ENCODE data around the gene PPCDC.

PPCDC gene

DNA sequence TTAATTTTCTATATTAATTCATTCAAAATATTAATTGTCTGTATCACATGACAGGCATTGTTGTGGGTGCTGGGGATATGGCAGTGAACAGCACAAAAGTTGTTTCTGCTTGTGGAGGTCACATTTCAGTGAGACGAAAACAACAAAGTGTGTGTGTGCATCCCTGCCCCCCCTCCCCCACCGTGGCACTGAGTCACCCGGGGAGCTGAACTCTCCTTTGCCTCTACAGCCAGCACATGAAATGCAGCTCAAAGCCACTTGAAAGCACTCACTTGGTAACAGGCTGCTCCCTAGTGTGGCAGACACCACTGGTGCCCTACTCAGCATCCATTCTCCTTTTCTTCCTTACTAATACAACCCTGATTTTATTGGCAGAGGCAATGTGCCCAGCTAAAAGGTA lies 44.9 kb upstream of the PPCDC start:
- Histone ChIP-seq H3K4me3 (ENCODE audit: low read length in 2 of 2) (no peak overlapping the region), H4K8ac (ENCODE audit: low read depth, low read length) (no peak overlapping the region), H3K4ac (ENCODE audit: low read length) (no peak overlapping the region), H3K27me3 (ENCODE audit: control insufficient read depth in 3 of 3, insufficient read depth in 3 of 3, low read depth in 1 of 3, low read length in 3 of 3) (peaks cover 0 to 3% (median 0%) of the 10 kb centered on the region in 3 experiments), H3K14ac (ENCODE audit: low read length) (no peak overlapping the region), H4K91ac (ENCODE audit: low read depth, low read length, poor library complexity) (no peak overlapping the region), H3K23ac (ENCODE audit: low read depth, low read length, poor library complexity) (no peak overlapping the region), H3K27ac (replicated peaks; ENCODE audit: low read length) (no peak overlapping the region), H3K79me1 (ENCODE audit: low read depth, low read length) (no peaks in the 10 kb centered on the region), H2BK120ac (ENCODE audit: low read depth, low read length) (no peak overlapping the region), H2AFZ (ENCODE audit: low read length) (no peak overlapping the region), H2BK15ac (ENCODE audit: low read length) (no peak overlapping the region), H3K36me3 (replicated peaks in 1 of 2; ENCODE audit: control insufficient read depth in 2 of 2, insufficient read depth in 2 of 2, low read length in 2 of 2) (no peaks in the 10 kb centered on the region), H3K4me2 (ENCODE audit: insufficient read depth, low read length, poor library complexity, severe bottlenecking) (no peak overlapping the region), H2BK12ac (ENCODE audit: low read length) (no peak overlapping the region), H3K9ac (ENCODE audit: low read depth, low read length, poor library complexity) (no peak overlapping the region), H3K4me1 (ENCODE audit: control insufficient read depth in 2 of 2, insufficient read depth in 1 of 2, low read depth in 1 of 2, low read length in 2 of 2) (no peaks in the 10 kb centered on the region), H2BK5ac (ENCODE audit: low read length) (no peak overlapping the region), H3K18ac (ENCODE audit: low read length) (peak overlapping the region; percentile 45), H2AK5ac (ENCODE audit: low read depth, low read length) (no peak overlapping the region), H3K9me3 (replicated peaks in 1 of 2; ENCODE audit: control insufficient read depth in 2 of 2, insufficient read depth in 1 of 2, low read depth in 1 of 2, low read length in 2 of 2) (no peaks in the 10 kb centered on the region)
- DNase-seq (ENCODE audit: low spot score) = no peak
- no CpG with 5 or more reads among the region's 3 CpGs for WGBS, 2 donors (ENCODE audit: extremely low coverage in 2 of 2, insufficient read length in 2 of 2, insufficient replicate concordance in 1 of 2)

DNA sequence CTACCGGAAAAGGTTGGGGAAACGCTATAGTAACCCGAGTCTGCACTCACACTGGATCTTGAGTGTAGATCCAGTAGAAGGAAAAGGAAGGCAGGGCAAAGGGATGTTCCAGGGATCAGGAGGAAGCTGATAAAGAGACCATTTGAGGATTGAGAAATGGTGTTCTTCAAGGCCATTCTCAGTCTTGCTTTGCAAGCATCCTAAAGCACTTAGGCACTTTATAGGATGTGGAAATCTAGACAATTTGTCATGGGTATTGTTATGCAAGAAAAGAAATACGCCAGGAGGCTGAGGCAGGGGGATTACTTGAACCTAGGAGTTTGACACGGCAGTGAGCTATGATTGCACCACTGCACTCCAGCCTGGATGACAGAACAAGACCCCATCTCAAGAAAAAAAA lies 41.2 kb upstream of the PPCDC start:
- peaks cover 0 to 3% of the 10 kb centered on the region in 2 donors for H3K4me1 ChIP-seq (ENCODE audit: control insufficient read depth in 2 of 2, insufficient read depth in 1 of 2, low read depth in 1 of 2, low read length in 2 of 2)
- H3K23ac ChIP-seq (ENCODE audit: low read depth, low read length, poor library complexity) = no peak overlapping the region
- no peak overlapping the region for H2AFZ ChIP-seq (ENCODE audit: low read length)
- H2BK120ac ChIP-seq (ENCODE audit: low read depth, low read length) = no peak overlapping the region
- no peak overlapping the region for H3K9ac ChIP-seq (ENCODE audit: low read depth, low read length, poor library complexity)
- H2BK5ac ChIP-seq (ENCODE audit: low read length) = no peak overlapping the region
- H3K27ac ChIP-seq (replicated peaks; ENCODE audit: low read length) = no peak overlapping the region
- H3K36me3 ChIP-seq (replicated peaks in 1 of 2; ENCODE audit: control insufficient read depth in 2 of 2, insufficient read depth in 2 of 2, low read length in 2 of 2) = no peaks in the 10 kb centered on the region
- H2AK5ac ChIP-seq (ENCODE audit: low read depth, low read length) = no peak overlapping the region
- H3K27me3 ChIP-seq (ENCODE audit: control insufficient read depth in 3 of 3, insufficient read depth in 3 of 3, low read depth in 1 of 3, low read length in 3 of 3) = peaks cover 0 to 13% (median 0%) of the 10 kb centered on the region in 3 experiments
- H3K9me3 ChIP-seq (replicated peaks in 1 of 2; ENCODE audit: control insufficient read depth in 2 of 2, insufficient read depth in 1 of 2, low read depth in 1 of 2, low read length in 2 of 2) = no peaks in the 10 kb centered on the region
- H3K14ac ChIP-seq (ENCODE audit: low read length) = no peak overlapping the region
- H2BK15ac ChIP-seq (ENCODE audit: low read length) = no peak overlapping the region
- no CpG with 5 or more reads among the region's 5 CpGs for WGBS, 2 donors (ENCODE audit: extremely low coverage in 2 of 2, insufficient read length in 2 of 2, insufficient replicate concordance in 1 of 2)
- H2BK12ac ChIP-seq (ENCODE audit: low read length) = no peak overlapping the region
- H3K4me2 ChIP-seq (ENCODE audit: insufficient read depth, low read length, poor library complexity, severe bottlenecking) = no peak overlapping the region
- no peak overlapping the region for H4K91ac ChIP-seq (ENCODE audit: low read depth, low read length, poor library complexity)
- no peak overlapping the region for H4K8ac ChIP-seq (ENCODE audit: low read depth, low read length)
- H3K79me1 ChIP-seq (ENCODE audit: low read depth, low read length) = no peaks in the 10 kb centered on the region
- no peak overlapping the region for H3K4me3 ChIP-seq (ENCODE audit: low read length in 2 of 2)
- no peak overlapping the region for H3K18ac ChIP-seq (ENCODE audit: low read length)
- DNase-seq (ENCODE audit: low spot score) = no peak
- H3K4ac ChIP-seq (ENCODE audit: low read length) = no peak overlapping the region

- H3K4me1 ChIP-seq (ENCODE audit: control insufficient read depth in 2 of 2, insufficient read depth in 1 of 2, low read depth in 1 of 2, low read length in 2 of 2) = peaks cover 0 to 3% of the 10 kb centered on the region in 2 donors
- no peak overlapping the region for H3K4me3 ChIP-seq (ENCODE audit: low read length in 2 of 2)
- H3K36me3 ChIP-seq (replicated peaks in 1 of 2; ENCODE audit: control insufficient read depth in 2 of 2, insufficient read depth in 2 of 2, low read length in 2 of 2) = no peaks in the 10 kb centered on the region
- H4K8ac ChIP-seq (ENCODE audit: low read depth, low read length) = no peak overlapping the region
- H3K27me3 ChIP-seq (ENCODE audit: control insufficient read depth in 3 of 3, insufficient read depth in 3 of 3, low read depth in 1 of 3, low read length in 3 of 3) = peaks cover 0 to 13% (median 0%) of the 10 kb centered on the region in 3 experiments
- H3K4ac ChIP-seq (ENCODE audit: low read length) = no peak overlapping the region
- H3K9ac ChIP-seq (ENCODE audit: low read depth, low read length, poor library complexity) = no peak overlapping the region
- no peak overlapping the region for H3K4me2 ChIP-seq (ENCODE audit: insufficient read depth, low read length, poor library complexity, severe bottlenecking)
- WGBS, 2 donors (ENCODE audit: extremely low coverage in 2 of 2, insufficient read length in 2 of 2, insufficient replicate concordance in 1 of 2) = no CpG with 5 or more reads among the region's 4 CpGs
- no peak overlapping the region for H2BK5ac ChIP-seq (ENCODE audit: low read length)
- no peak for DNase-seq (ENCODE audit: low spot score)
- no peak overlapping the region for H2BK12ac ChIP-seq (ENCODE audit: low read length)
- H2AK5ac ChIP-seq (ENCODE audit: low read depth, low read length) = no peak overlapping the region
- no peak overlapping the region for H3K27ac ChIP-seq (replicated peaks; ENCODE audit: low read length)
- no peak overlapping the region for H4K91ac ChIP-seq (ENCODE audit: low read depth, low read length, poor library complexity)
- no peaks in the 10 kb centered on the region for H3K9me3 ChIP-seq (replicated peaks in 1 of 2; ENCODE audit: control insufficient read depth in 2 of 2, insufficient read depth in 1 of 2, low read depth in 1 of 2, low read length in 2 of 2)
- H3K79me1 ChIP-seq (ENCODE audit: low read depth, low read length) = no peaks in the 10 kb centered on the region
- no peak overlapping the region for H3K23ac ChIP-seq (ENCODE audit: low read depth, low read length, poor library complexity)
- H2BK120ac ChIP-seq (ENCODE audit: low read depth, low read length) = no peak overlapping the region
- H2AFZ ChIP-seq (ENCODE audit: low read length) = no peak overlapping the region
- H2BK15ac ChIP-seq (ENCODE audit: low read length) = no peak overlapping the region
- H3K18ac ChIP-seq (ENCODE audit: low read length) = no peak overlapping the region
- H3K14ac ChIP-seq (ENCODE audit: low read length) = no peak overlapping the region
Measured at GRCh38 chr15:74983725-74984231, 39.6 kb upstream of the PPCDC start.

DNA sequence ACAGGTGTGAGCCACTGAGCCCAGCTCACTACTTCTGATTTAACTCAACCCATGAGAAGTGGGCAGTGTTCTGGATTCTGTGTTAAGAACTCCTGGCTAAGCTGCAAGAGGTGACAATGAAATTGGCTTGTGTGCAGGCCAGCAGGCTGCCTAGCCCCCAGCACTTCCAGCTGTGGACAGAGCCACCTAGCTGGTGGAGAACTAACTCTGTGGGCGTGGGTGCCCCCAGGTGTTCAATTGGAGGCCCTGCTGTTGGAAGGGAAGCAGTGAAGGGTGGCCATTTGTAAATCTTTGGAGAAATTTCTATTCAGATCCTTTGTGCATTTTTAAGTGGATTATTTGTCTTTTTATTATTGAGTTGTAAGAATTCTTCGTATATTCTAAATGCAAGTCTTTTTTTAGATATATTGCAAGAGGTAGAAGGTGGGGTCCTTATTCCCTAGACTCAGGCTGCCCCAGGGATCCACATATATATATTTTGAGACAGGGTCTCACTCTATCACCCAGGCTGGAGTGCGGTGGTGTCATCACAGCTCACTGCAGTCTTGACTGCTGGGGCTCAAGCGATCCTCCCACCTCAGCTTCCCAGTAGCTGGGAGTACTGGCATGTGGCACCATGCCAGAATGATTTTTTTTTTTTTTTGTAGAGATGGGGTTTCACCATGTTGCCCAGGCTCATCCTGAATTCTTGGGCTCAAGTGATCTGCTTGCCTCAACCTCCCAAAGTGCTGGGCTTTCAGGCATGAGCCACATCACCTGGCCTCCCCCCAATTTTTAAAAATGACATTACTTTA lies 35.2 kb upstream of the PPCDC start:
- peaks cover 0 to 3% of the 10 kb centered on the region in 2 donors for H3K4me1 ChIP-seq (ENCODE audit: control insufficient read depth in 2 of 2, insufficient read depth in 1 of 2, low read depth in 1 of 2, low read length in 2 of 2)
- no peak overlapping the region for H3K18ac ChIP-seq (ENCODE audit: low read length)

More for the DNA sequence above, 35.2 kb upstream of the PPCDC start:
- H3K4ac ChIP-seq (ENCODE audit: low read length) = no peak overlapping the region
- no peak overlapping the region for H3K23ac ChIP-seq (ENCODE audit: low read depth, low read length, poor library complexity)
- H2BK12ac ChIP-seq (ENCODE audit: low read length) = no peak overlapping the region
- H3K4me2 ChIP-seq (ENCODE audit: insufficient read depth, low read length, poor library complexity, severe bottlenecking) = no peak overlapping the region
- DNase-seq (ENCODE audit: low spot score) = no peak
- no peak overlapping the region for H2AK5ac ChIP-seq (ENCODE audit: low read depth, low read length)
- H2AFZ ChIP-seq (ENCODE audit: low read length) = no peak overlapping the region
- H2BK15ac ChIP-seq (ENCODE audit: low read length) = no peak overlapping the region
- no peak overlapping the region for H3K14ac ChIP-seq (ENCODE audit: low read length)
- no peak overlapping the region for H2BK5ac ChIP-seq (ENCODE audit: low read length)
- H3K27me3 ChIP-seq (ENCODE audit: control insufficient read depth in 3 of 3, insufficient read depth in 3 of 3, low read depth in 1 of 3, low read length in 3 of 3) = peaks cover 0 to 9% (median 0%) of the 10 kb centered on the region in 3 experiments
- H3K27ac ChIP-seq (replicated peaks; ENCODE audit: low read length) = no peak overlapping the region
- peak overlapping the region; percentile 21 for H3K9ac ChIP-seq (ENCODE audit: low read depth, low read length, poor library complexity)
- no CpG with 5 or more reads among the region's 4 CpGs for WGBS, 2 donors (ENCODE audit: extremely low coverage in 2 of 2, insufficient read length in 2 of 2, insufficient replicate concordance in 1 of 2)
- H3K9me3 ChIP-seq (replicated peaks in 1 of 2; ENCODE audit: control insufficient read depth in 2 of 2, insufficient read depth in 1 of 2, low read depth in 1 of 2, low read length in 2 of 2) = no peaks in the 10 kb centered on the region
- H4K8ac ChIP-seq (ENCODE audit: low read depth, low read length) = no peak overlapping the region
- H3K4me3 ChIP-seq (ENCODE audit: low read length in 2 of 2) = no peak overlapping the region
- H4K91ac ChIP-seq (ENCODE audit: low read depth, low read length, poor library complexity) = no peak overlapping the region
- H3K79me1 ChIP-seq (ENCODE audit: low read depth, low read length) = no peaks in the 10 kb centered on the region
- H3K36me3 ChIP-seq (replicated peaks in 1 of 2; ENCODE audit: control insufficient read depth in 2 of 2, insufficient read depth in 2 of 2, low read length in 2 of 2) = no peaks in the 10 kb centered on the region
- H2BK120ac ChIP-seq (ENCODE audit: low read depth, low read length) = no peak overlapping the region

All from neuronal stem cell (in vitro differentiated cells).